Esophagus muscularis mucosa (tissue), 3 donors: ENCODE data around the gene LDLRAD3.

ENCODE experiments used
- CTCF ChIP-seq, 3 experiments: fragments of 200-600 bp in 2 of 3; fragments of 450-650 bp in 1 of 3; sonication (generic) in 2 of 3; IDR thresholded peaks; one replicate each; pipeline ENCODE4 v1.5.1; 2017 to 2019; ENCODE audit warnings: antibody characterized with exemption in 3 of 3, mild to moderate bottlenecking in 2 of 3, moderate library complexity in 1 of 3
- POLR2A ChIP-seq: fragments of 450-650 bp; IDR thresholded peaks from one replicate; pipeline ENCODE4 v1.6.1; 2017; ENCODE audit warnings: antibody characterized with exemption, moderate library complexity, mild to moderate bottlenecking, low read depth

GRCh38 chr11:36066891-36067290 lies 123.0 kb downstream of the LDLRAD3 start:
- no peak for TF ChIP-seq CTCF (IDR thresholded peaks at IDR 0.05)
- TF ChIP-seq POLR2A = no peak
